ENCODE results near the gene CEBPG.

GRCh38 chr19:33420821-33421220, 47.3 kb downstream of the CEBPG start:
- no peak for TF ChIP-seq POLR2A (IDR thresholded peaks at IDR 0.05)
- TF ChIP-seq CTCF (IDR thresholded peaks at IDR 0.05) = no peak

Data from heart left ventricle (tissue), 13 donors.